PC-3 (cell line): ENCODE data around the gene MED12. TPM values are rescaled to one million over a fixed set of nuclear protein-coding genes. Genes with fewer than 3 reads are reported as not detected.
A peak's percentile ranks its signal among the peaks of the same experiment; 100 is the strongest.

Experiments used
- ATAC-seq: fragments of 200-7000 bp; cut with Tn5 transposase; 2 replicates; pipeline ENCODE4 v1.9.1; 2020; ENCODE audit warnings: mild to moderate bottlenecking, moderate library complexity
- BruUV-seq: library from RNA; stranded (reverse); fragments of 400-500 nt; replicated peaks from 2 replicates; lab custom pipeline; 2021; lab: Mats Ljungman, UMichigan
- CTCF ChIA-PET: fragments of 300-600 bp; sonication (Branson Sonifier 250); formaldehyde crosslinking; loops from one replicate; lab custom pipeline; 2022; ENCODE audit warnings: antibody characterized with exemption; lab: Charles Lee
- POLR2A ChIA-PET: fragments of 300-600 bp; sonication (Branson Sonifier 250); formaldehyde crosslinking; loops from one replicate; lab custom pipeline; 2022; ENCODE audit warnings: antibody characterized with exemption; ENCODE audit not compliant: unreplicated experiment; lab: Charles Lee
- DNase-seq: peaks from one replicate; pipeline ENCODE4 v3.0.0-alpha.2; 2015
- H2AFZ ChIP-seq: fragments of 300-600 bp; sonication (generic); 2 replicates; pipeline ENCODE4 v1.6.0; 2016; ENCODE audit warnings: antibody characterized with exemption, low read length
- H3F3A ChIP-seq: fragments of 300-600 bp; sonication (generic); one replicate; pipeline ENCODE4 v1.6.0; 2017; ENCODE audit warnings: antibody characterized with exemption, low read length, control low read depth, mild to moderate bottlenecking; ENCODE audit not compliant: unreplicated experiment
- H3K27ac ChIP-seq: fragments of 300-600 bp; sonication (generic); 2 replicates; pipeline ENCODE4 v1.5.1; 2016; ENCODE audit warnings: mild to moderate bottlenecking, low read length
- H3K27me3 ChIP-seq: fragments of 300-600 bp; sonication (generic); 2 replicates; pipeline ENCODE4 v1.6.1; 2016; ENCODE audit warnings: low read length, mixed read lengths
- H3K36me3 ChIP-seq: fragments of 300-600 bp; sonication (generic); 2 replicates; pipeline ENCODE4 v1.6.1; 2016; ENCODE audit warnings: low read depth, mixed run types, low read length, mixed read lengths
- H3K4me1 ChIP-seq: fragments of 300-600 bp; sonication (generic); 2 replicates; pipeline ENCODE4 v1.5.1; 2016; ENCODE audit warnings: low read length; ENCODE audit not compliant: insufficient read depth
- H3K4me2 ChIP-seq: fragments of 300-600 bp; sonication (generic); 2 replicates; pipeline ENCODE4 v1.6.0; 2016; ENCODE audit warnings: low read length
- H3K4me3 ChIP-seq: fragments of 300-600 bp; sonication (generic); 2 replicates; pipeline ENCODE4 v1.5.1; 2016; ENCODE audit warnings: mild to moderate bottlenecking, low read length, mixed read lengths
- H3K79me2 ChIP-seq: fragments of 300-600 bp; sonication (generic); 2 replicates; pipeline ENCODE4 v1.6.1; 2017; ENCODE audit warnings: low read length, mixed read lengths
- H3K9ac ChIP-seq: fragments of 300-600 bp; sonication (generic); 2 replicates; pipeline ENCODE4 v1.6.0; 2016; ENCODE audit warnings: mild to moderate bottlenecking, low read length
- H3K9me2 ChIP-seq: fragments of 300-600 bp; sonication (generic); replicated peaks from 2 replicates; pipeline ENCODE4 v1.6.1; 2016; ENCODE audit warnings: mixed run types, low read length, mixed read lengths
- H3K9me3 ChIP-seq: fragments of 300-600 bp; sonication (generic); 2 replicates; pipeline ENCODE4 v1.6.1; 2016; ENCODE audit warnings: low read length, mixed read lengths
- H4K20me1 ChIP-seq: fragments of 300-600 bp; sonication (generic); 2 replicates; pipeline ENCODE4 v1.6.1; 2016; ENCODE audit warnings: low read length, mixed read lengths
- CTCF ChIP-seq: fragments of 300-600 bp; sonication (generic); conservative IDR thresholded peaks from 2 replicates; pipeline ENCODE4 v1.5.1; 2017; ENCODE audit warnings: antibody characterized with exemption, low read depth, mild to moderate bottlenecking, low read length
- EZH2 ChIP-seq: fragments of 300-600 bp; sonication (generic); IDR thresholded peaks from one replicate; pipeline ENCODE4 v1.6.1; 2017; ENCODE audit warnings: antibody characterized with exemption, mild to moderate bottlenecking, low read length; ENCODE audit not compliant: unreplicated experiment
- EZH2phosphoT487 ChIP-seq: fragments of 300-600 bp; sonication (generic); IDR thresholded peaks from 2 replicates; pipeline ENCODE4 v1.6.1; 2018; ENCODE audit warnings: mild to moderate bottlenecking, antibody characterized with exemption, low read length, borderline replicate concordance
- intact Hi-C: fragments of 100-400 bp; cut with micrococcal nuclease; formaldehyde crosslinking; loops from 2 replicates; pipeline ENCODE4 v1.9.0; 2023
- total RNA-seq: library from RNA; depleted of rRNA; stranded (reverse); fragments of >200 nt; gene quantifications from 2 replicates; pipeline ENCODE4 v1.2.3, GENCODE V29; 2014

The MED12 gene
- total RNA-seq, 1 experiment from 2014 or later, result 45.8 TPM

GRCh38 chrX:71160475-71160874 is 42.1 kb downstream of the MED12 start:
- H3K36me3 ChIP-seq, result no peaks in the 10 kb centered on the region
- TF ChIP-seq CTCF, result no peak
- TF ChIP-seq EZH2, result no peak
- no peak for TF ChIP-seq EZH2phosphoT487
- H3K79me2 ChIP-seq, result no peaks in the 10 kb centered on the region
- BruUV-seq, result no TSS peak
- ATAC-seq (peak; percentile 75), DNase-seq (peak; percentile 94)
- no peaks in the 10 kb centered on the region for H3K27me3 ChIP-seq
- CTCF ChIA-PET, result no interaction called here
- H3K4me3 ChIP-seq, result no peak overlapping the region
- H2AFZ ChIP-seq, result no peak overlapping the region
- intact Hi-C loops, result no loop called here
- H3K4me2 ChIP-seq, result no peak overlapping the region
- H3K9ac ChIP-seq, result no peak overlapping the region
- H4K20me1 ChIP-seq, result no peaks in the 10 kb centered on the region
- H3K27ac ChIP-seq, result no peak overlapping the region; the same call in 1 of the 2 replicates
- no peaks in the 10 kb centered on the region for H3K9me2 ChIP-seq
- no peaks in the 10 kb centered on the region for H3K4me1 ChIP-seq
- no peaks in the 10 kb centered on the region for H3F3A ChIP-seq
- POLR2A ChIA-PET, result no interaction called here
- no peaks in the 10 kb centered on the region for H3K9me3 ChIP-seq

GRCh38 chrX:71162981-71163380 is 44.6 kb downstream of the MED12 start:
- intact Hi-C loops, result no loop called here
- Histone ChIP-seq H3F3A (no peaks in the 10 kb centered on the region), H2AFZ (no peak overlapping the region), H3K4me1 (no peaks in the 10 kb centered on the region), H3K9me3 (no peaks in the 10 kb centered on the region), H3K79me2 (no peaks in the 10 kb centered on the region), H3K9ac (no peak overlapping the region), H3K4me2 (no peak overlapping the region), H3K9me2 (no peaks in the 10 kb centered on the region), H3K27me3 (no peaks in the 10 kb centered on the region), H4K20me1 (no peaks in the 10 kb centered on the region), H3K36me3 (no peaks in the 10 kb centered on the region), H3K4me3 (no peak overlapping the region), H3K27ac (no peak overlapping the region)
- TF ChIP-seq EZH2, result no peak
- TF ChIP-seq CTCF, result no peak
- TF ChIP-seq EZH2phosphoT487, result no peak
- ATAC-seq, result no peak
- ChIA-PET CTCF (no interaction called here), POLR2A (no interaction called here)
- BruUV-seq, result no TSS peak
- DNase-seq, result no peak

DNA sequence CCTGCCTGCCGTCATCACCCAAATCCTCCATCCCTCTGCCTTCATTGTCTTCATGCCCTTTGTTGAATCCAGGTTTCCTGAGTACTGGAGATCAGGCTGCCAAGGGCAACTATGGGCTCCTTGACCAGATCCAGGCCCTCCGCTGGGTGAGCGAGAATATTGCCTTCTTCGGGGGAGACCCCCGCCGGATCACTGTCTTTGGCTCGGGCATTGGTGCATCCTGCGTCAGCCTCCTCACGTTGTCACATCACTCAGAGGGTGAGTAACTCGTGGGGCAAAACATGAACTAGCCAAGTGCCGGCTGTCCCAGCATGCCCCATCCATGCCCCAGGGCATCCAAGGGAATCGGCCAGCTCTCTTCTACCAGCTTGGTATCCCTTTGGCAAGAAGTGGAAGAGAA is 45.7 kb downstream of the MED12 start:
- Histone ChIP-seq H3F3A (no peaks in the 10 kb centered on the region), H3K9me3 (no peaks in the 10 kb centered on the region), H3K4me1 (no peaks in the 10 kb centered on the region), H3K9ac (no peak overlapping the region), H3K4me3 (no peak overlapping the region), H3K4me2 (no peak overlapping the region), H3K27ac (no peak overlapping the region), H2AFZ (no peak overlapping the region), H3K79me2 (no peaks in the 10 kb centered on the region), H3K27me3 (no peaks in the 10 kb centered on the region), H4K20me1 (no peaks in the 10 kb centered on the region), H3K9me2 (no peaks in the 10 kb centered on the region), H3K36me3 (no peaks in the 10 kb centered on the region)
- TF ChIP-seq CTCF, result no peak
- TF ChIP-seq EZH2, result no peak
- no peak for TF ChIP-seq EZH2phosphoT487
- no TSS peak for BruUV-seq
- ChIA-PET POLR2A (no interaction called here), CTCF (no interaction called here)
- no peak for ATAC-seq
- intact Hi-C loops, result no loop called here
- DNase-seq, result no peak
